H1 (cell line): Measurements from ENCODE around the gene KIF13A. TPM values are rescaled to one million over a fixed set of nuclear protein-coding genes. Genes with fewer than 3 reads are reported as not detected.

ENCODE experiments used
- GTF2F1 ChIP-seq: IDR thresholded peaks from 2 replicates; pipeline ENCODE4 v1.6.1; 2012; ENCODE audit warnings: low read depth, low read length, improper control_type of control experiment, borderline replicate concordance
- SP2 ChIP-seq: IDR thresholded peaks from 2 replicates; pipeline ENCODE4 v1.6.1; 2012; ENCODE audit warnings: mild to moderate bottlenecking, low read length, inconsistent platforms
- polyA plus RNA-seq, 7 experiments: library from polyadenylated mRNA; depleted of rRNA in 3 of 7; stranded (reverse) in 5 of 7; unstranded in 2 of 7; fragments of >200 nt in 5 of 7; fragments of 200-250 nt in 2 of 7; gene quantifications; 1 replicate in 5 of 7; 2 replicates in 1 of 7; 4 replicates in 1 of 7; pipeline versions ENCODE4 v1.2.1 to v1.2.3, GENCODE V29; 2011 to 2013; ENCODE audit warnings: missing spikeins in 2 of 7, mixed read lengths in 2 of 7
- total RNA-seq: library from RNA; stranded (reverse); fragmentation: NEBNext Ultra II Directional; extraction: Animal tissue kit (Norgen Biotek cat#: 25700); gene quantifications from 2 replicates; pipeline ENCODE4 v1.2.1, GENCODE V29; 2021
- TF ChIP-seq, protein P1 (sequence below): fragments of 300-600 bp; sonication (generic); IDR thresholded peaks from 2 replicates; pipeline ENCODE4 v1.7.1; 2012; ENCODE audit warnings: low read length, moderate library complexity, mild to moderate bottlenecking, inconsistent platforms; ENCODE audit not compliant: insufficient replicate concordance

KIF13A gene
- total and polyA plus RNA-seq, 2 of the 8 experiments (the other 6 are each of a cell fraction or from before 2014, with no cell fraction given): 14.7 to 40.8 TPM

- TF ChIP-seq, protein P1, sequence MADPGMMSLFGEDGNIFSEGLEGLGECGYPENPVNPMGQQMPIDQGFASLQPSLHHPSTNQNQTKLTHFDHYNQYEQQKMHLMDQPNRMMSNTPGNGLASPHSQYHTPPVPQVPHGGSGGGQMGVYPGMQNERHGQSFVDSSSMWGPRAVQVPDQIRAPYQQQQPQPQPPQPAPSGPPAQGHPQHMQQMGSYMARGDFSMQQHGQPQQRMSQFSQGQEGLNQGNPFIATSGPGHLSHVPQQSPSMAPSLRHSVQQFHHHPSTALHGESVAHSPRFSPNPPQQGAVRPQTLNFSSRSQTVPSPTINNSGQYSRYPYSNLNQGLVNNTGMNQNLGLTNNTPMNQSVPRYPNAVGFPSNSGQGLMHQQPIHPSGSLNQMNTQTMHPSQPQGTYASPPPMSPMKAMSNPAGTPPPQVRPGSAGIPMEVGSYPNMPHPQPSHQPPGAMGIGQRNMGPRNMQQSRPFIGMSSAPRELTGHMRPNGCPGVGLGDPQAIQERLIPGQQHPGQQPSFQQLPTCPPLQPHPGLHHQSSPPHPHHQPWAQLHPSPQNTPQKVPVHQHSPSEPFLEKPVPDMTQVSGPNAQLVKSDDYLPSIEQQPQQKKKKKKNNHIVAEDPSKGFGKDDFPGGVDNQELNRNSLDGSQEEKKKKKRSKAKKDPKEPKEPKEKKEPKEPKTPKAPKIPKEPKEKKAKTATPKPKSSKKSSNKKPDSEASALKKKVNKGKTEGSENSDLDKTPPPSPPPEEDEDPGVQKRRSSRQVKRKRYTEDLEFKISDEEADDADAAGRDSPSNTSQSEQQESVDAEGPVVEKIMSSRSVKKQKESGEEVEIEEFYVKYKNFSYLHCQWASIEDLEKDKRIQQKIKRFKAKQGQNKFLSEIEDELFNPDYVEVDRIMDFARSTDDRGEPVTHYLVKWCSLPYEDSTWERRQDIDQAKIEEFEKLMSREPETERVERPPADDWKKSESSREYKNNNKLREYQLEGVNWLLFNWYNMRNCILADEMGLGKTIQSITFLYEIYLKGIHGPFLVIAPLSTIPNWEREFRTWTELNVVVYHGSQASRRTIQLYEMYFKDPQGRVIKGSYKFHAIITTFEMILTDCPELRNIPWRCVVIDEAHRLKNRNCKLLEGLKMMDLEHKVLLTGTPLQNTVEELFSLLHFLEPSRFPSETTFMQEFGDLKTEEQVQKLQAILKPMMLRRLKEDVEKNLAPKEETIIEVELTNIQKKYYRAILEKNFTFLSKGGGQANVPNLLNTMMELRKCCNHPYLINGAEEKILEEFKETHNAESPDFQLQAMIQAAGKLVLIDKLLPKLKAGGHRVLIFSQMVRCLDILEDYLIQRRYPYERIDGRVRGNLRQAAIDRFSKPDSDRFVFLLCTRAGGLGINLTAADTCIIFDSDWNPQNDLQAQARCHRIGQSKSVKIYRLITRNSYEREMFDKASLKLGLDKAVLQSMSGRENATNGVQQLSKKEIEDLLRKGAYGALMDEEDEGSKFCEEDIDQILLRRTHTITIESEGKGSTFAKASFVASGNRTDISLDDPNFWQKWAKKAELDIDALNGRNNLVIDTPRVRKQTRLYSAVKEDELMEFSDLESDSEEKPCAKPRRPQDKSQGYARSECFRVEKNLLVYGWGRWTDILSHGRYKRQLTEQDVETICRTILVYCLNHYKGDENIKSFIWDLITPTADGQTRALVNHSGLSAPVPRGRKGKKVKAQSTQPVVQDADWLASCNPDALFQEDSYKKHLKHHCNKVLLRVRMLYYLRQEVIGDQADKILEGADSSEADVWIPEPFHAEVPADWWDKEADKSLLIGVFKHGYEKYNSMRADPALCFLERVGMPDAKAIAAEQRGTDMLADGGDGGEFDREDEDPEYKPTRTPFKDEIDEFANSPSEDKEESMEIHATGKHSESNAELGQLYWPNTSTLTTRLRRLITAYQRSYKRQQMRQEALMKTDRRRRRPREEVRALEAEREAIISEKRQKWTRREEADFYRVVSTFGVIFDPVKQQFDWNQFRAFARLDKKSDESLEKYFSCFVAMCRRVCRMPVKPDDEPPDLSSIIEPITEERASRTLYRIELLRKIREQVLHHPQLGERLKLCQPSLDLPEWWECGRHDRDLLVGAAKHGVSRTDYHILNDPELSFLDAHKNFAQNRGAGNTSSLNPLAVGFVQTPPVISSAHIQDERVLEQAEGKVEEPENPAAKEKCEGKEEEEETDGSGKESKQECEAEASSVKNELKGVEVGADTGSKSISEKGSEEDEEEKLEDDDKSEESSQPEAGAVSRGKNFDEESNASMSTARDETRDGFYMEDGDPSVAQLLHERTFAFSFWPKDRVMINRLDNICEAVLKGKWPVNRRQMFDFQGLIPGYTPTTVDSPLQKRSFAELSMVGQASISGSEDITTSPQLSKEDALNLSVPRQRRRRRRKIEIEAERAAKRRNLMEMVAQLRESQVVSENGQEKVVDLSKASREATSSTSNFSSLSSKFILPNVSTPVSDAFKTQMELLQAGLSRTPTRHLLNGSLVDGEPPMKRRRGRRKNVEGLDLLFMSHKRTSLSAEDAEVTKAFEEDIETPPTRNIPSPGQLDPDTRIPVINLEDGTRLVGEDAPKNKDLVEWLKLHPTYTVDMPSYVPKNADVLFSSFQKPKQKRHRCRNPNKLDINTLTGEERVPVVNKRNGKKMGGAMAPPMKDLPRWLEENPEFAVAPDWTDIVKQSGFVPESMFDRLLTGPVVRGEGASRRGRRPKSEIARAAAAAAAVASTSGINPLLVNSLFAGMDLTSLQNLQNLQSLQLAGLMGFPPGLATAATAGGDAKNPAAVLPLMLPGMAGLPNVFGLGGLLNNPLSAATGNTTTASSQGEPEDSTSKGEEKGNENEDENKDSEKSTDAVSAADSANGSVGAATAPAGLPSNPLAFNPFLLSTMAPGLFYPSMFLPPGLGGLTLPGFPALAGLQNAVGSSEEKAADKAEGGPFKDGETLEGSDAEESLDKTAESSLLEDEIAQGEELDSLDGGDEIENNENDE: no peak
- no peak for TF ChIP-seq SP2
- TF ChIP-seq GTF2F1: no peak
- TF ChIP-seq, all 59 proteins: peak for 0
Observed at GRCh38 chr6:17721671-17722070, 265.8 kb downstream of the KIF13A start (continued).
